Neutrophil (primary cell): Measurements from ENCODE around the gene SLC47A2.

Source experiments
- H3K27ac ChIP-seq: fragments of 200-600 bp; sonication (generic); 2 replicates; pipeline ENCODE4 v1.5.1; 2016; ENCODE audit warnings: mild to moderate bottlenecking, moderate library complexity
- H3K27me3 ChIP-seq: fragments of 200-600 bp; sonication (generic); 2 replicates; pipeline ENCODE4 v1.6.0; 2016; ENCODE audit warnings: mild to moderate bottlenecking
- H3K36me3 ChIP-seq: fragments of 200-600 bp; sonication (generic); 2 replicates; pipeline ENCODE4 v1.5.1; 2017
- H3K4me1 ChIP-seq, 2 experiments: fragments of 200-600 bp in 1 of 2; sonication (generic) in 1 of 2; 1 replicate in 1 of 2; 2 replicates in 1 of 2; pipeline versions ENCODE4 v1.5.1 to v1.6.1; 2013 to 2016; ENCODE audit warnings: low read depth in 1 of 2, low read length in 1 of 2, mild to moderate bottlenecking in 1 of 2, moderate library complexity in 1 of 2; ENCODE audit not compliant: control insufficient read depth in 1 of 2, insufficient read depth in 1 of 2
- H3K4me3 ChIP-seq, 2 experiments: fragments of 200-600 bp in 1 of 2; sonication (generic) in 1 of 2; 1 replicate in 1 of 2; 2 replicates in 1 of 2; pipeline ENCODE4 v1.5.1; 2013 to 2016; ENCODE audit warnings: low read depth in 1 of 2, low read length in 1 of 2, mild to moderate bottlenecking in 1 of 2, moderate library complexity in 1 of 2
- H3K9me3 ChIP-seq: fragments of 200-600 bp; sonication (generic); 2 replicates; pipeline ENCODE4 v1.5.1; 2016
- TF ChIP-seq, protein P1 (sequence below): fragments of 200-600 bp; sonication (generic); IDR thresholded peaks from 2 replicates; pipeline ENCODE4 v1.5.1; 2016; ENCODE audit warnings: antibody characterized with exemption

SLC47A2 gene

DNA sequence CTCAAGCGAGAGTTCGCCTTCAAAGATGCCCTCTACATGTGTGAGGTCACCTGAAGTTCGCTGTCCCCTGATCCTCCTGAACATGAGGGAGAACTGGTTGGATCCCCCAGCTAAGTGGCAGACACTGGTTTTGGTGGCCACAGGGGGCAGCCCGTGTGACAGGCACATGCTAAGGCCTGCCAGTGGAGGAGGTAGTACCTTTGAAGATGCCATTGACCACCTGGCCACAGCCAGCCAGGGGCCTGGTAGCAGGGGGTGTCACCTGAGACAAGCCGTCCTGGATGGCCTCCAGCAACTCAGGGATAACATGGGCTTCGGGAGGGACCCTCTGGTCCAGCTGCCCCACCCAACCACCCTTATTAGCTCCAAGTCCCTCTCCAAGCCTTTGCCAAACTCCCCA is 39.0 kb upstream of the SLC47A2 start:
- Histone ChIP-seq H3K27ac (no peak overlapping the region), H3K4me3 (no peak overlapping the region), H3K27me3 (peaks cover 7% of the 10 kb centered on the region), H3K4me1 (no peaks in the 10 kb centered on the region), H3K36me3 (no peaks in the 10 kb centered on the region), H3K9me3 (no peaks in the 10 kb centered on the region)
- TF ChIP-seq, protein P1, sequence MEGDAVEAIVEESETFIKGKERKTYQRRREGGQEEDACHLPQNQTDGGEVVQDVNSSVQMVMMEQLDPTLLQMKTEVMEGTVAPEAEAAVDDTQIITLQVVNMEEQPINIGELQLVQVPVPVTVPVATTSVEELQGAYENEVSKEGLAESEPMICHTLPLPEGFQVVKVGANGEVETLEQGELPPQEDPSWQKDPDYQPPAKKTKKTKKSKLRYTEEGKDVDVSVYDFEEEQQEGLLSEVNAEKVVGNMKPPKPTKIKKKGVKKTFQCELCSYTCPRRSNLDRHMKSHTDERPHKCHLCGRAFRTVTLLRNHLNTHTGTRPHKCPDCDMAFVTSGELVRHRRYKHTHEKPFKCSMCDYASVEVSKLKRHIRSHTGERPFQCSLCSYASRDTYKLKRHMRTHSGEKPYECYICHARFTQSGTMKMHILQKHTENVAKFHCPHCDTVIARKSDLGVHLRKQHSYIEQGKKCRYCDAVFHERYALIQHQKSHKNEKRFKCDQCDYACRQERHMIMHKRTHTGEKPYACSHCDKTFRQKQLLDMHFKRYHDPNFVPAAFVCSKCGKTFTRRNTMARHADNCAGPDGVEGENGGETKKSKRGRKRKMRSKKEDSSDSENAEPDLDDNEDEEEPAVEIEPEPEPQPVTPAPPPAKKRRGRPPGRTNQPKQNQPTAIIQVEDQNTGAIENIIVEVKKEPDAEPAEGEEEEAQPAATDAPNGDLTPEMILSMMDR = no peak

DNA sequence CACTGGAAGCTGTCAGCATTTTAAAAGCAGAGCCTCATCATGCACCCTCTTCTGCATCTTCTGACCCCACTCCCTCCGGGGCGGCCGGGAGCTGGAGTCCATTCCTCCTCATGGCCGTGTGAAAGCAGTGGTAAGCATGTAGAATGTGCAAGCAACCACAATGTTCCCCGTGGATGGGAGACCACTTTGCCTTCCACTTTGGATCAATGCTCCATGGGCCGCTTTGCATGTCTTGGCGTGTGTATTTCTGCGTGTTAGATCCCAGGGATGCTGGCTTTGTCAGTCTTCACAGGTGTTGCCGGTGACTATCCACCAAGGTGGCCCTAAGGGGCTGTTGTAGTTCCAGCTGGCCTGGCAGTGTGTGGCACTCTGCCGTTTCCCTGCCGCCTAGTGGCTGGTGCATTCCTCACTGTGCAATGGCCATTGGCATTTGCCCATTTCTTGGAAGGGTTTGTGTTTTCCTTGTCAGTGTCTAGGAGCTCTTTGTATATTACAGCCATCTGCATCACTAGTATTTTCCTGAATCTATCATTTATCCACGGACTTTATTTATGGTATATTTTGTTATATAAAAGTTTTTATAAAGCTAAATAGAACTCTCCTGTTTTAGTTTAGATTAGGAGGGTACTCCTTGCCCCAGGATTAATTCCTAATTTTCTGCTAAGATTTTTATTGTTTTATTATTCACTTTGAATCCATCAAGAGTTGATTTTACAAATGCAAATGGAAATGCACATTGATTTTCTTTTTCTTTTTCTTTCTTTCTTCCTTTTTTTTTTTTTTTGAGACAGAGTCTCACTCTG is 37.5 kb upstream of the SLC47A2 start:
- Histone ChIP-seq H3K4me3 (no peak overlapping the region), H3K27me3 (peaks cover 7% of the 10 kb centered on the region), H3K4me1 (no peaks in the 10 kb centered on the region), H3K36me3 (no peaks in the 10 kb centered on the region), H3K27ac (no peak overlapping the region), H3K9me3 (no peaks in the 10 kb centered on the region)
- TF ChIP-seq, protein P1 = no peak

DNA sequence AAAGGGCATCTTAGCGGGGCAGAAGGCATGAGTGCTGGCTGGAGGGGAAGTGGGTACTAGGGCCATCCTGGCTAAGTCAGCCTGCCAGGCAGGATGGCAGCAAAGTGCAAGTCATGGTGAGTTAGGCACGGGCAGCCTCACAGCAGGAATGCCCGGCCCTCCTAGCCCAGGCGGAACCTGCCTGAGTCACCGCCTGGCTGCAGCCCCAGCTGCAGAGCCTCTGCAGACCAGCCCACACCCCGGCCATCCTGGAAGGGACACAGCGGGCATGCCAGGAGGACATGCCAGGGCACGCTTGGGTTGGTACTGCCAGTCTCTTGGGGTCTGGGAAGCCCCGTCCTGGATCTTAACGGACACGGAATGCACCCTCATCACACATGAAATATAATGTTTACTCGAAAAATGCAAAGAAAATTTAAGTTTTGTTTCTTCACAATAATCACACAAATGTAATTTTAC is 36.7 kb upstream of the SLC47A2 start:
- H3K36me3 ChIP-seq = no peaks in the 10 kb centered on the region
- H3K27ac ChIP-seq = no peak overlapping the region
- H3K27me3 ChIP-seq = peaks cover 7% of the 10 kb centered on the region
- no peaks in the 10 kb centered on the region for H3K4me1 ChIP-seq
- H3K9me3 ChIP-seq = no peaks in the 10 kb centered on the region
- TF ChIP-seq, protein P1 = no peak
- H3K4me3 ChIP-seq = no peak overlapping the region

DNA sequence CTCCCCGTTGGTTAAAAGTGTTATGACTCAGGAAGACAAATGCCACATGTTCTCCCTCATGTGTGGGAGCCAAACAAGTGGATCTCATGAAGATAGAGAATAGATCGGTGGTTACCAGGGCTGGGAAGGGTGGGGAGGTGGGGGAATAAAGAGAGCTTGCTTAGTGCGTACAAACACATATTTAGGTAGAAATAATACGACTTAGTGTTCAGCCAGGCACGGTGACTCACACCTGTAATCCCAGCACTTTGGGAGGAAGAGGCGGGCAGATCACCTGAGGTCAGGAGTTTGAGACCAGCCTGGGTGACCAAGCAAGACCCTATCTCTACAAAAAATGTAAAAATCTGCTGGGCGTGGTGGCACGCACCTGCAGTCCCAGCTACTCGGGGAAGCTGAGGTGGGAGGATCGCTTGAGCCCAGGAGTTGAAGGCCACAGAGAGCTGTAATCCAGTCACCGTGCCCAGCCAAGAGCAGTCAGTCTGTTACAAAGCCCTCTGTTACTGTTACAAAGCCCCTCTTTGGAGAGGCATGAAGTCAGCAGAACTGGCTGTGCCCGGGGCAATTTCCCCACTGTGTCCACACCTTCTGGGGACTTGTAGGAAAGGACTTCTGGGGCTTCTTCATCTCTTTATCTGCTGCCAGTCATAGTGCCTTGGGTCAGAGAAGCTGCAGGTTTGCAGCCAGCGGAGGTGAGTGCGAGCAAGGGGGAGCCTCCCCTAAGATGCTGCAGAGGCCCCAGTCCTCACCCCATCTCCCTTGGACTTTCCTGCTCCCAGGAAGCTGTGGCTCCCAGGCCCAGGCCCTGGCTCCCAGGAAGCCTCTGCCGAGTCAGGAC is 36.0 kb upstream of the SLC47A2 start:
- Histone ChIP-seq H3K9me3 (no peaks in the 10 kb centered on the region), H3K27me3 (peaks cover 7% of the 10 kb centered on the region), H3K4me1 (no peaks in the 10 kb centered on the region), H3K27ac (no peak overlapping the region), H3K36me3 (no peaks in the 10 kb centered on the region), H3K4me3 (no peak overlapping the region)
- TF ChIP-seq, protein P1 = no peak

DNA sequence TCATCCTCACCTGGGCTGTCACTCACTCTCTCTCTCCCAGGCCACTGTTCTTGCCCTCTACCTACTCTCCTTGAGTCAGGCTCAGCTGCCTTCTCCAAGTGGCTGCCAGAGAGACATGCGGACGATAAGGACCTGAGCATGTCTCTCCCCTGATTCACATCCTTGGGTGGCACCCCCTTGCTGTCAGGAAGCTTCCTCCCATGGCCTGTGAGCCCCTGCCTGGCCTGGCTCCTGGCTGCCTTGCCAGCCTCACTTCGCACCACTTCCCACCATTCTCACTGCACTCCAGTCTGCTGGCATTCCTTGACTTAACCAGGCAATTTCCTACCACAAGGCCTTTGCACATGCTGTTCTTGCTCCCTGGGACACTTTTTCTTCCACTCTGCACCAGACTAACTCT is 34.5 kb upstream of the SLC47A2 start:
- peaks cover 7% of the 10 kb centered on the region for H3K27me3 ChIP-seq
- no peaks in the 10 kb centered on the region for H3K36me3 ChIP-seq
- no peak overlapping the region for H3K27ac ChIP-seq
- H3K4me1 ChIP-seq = no peaks in the 10 kb centered on the region
- no peak overlapping the region for H3K4me3 ChIP-seq
- no peaks in the 10 kb centered on the region for H3K9me3 ChIP-seq
- TF ChIP-seq, protein P1 = no peak
